Panc1 (cell line): ENCODE measurements around the gene MAP2K5.

Source experiments
- CTCF ChIP-seq: fragments of 450-650 bp; IDR thresholded peaks from 2 replicates; pipeline ENCODE4 v1.5.1; 2017; ENCODE audit warnings: mild to moderate bottlenecking
- POLR2AphosphoS5 ChIP-seq: IDR thresholded peaks from 2 replicates; pipeline ENCODE4 v1.6.1; 2012; ENCODE audit warnings: mild to moderate bottlenecking, low read depth, low read length, moderate library complexity
- REST ChIP-seq, 2 experiments: IDR thresholded peaks; 2 replicates each; pipeline ENCODE4 v1.6.1; 2011 to 2012; ENCODE audit warnings: low read depth in 2 of 2, control low read depth in 1 of 2, low read length in 1 of 2, mild to moderate bottlenecking in 1 of 2, moderate library complexity in 1 of 2; ENCODE audit not compliant: insufficient read depth in 1 of 2

GRCh38 chr15:67547836-67548235 lies 5.3 kb downstream of the MAP2K5 start:
- TF ChIP-seq CTCF (no peak), POLR2AphosphoS5 (no peak), REST (IDR thresholded peaks at IDR 0.05; ENCODE audit: insufficient read depth in 1 of 2, low read depth in 2 of 2, low read length in 1 of 2) (no peak)
